ENCODE measurements around the gene RFPL3.

RFPL3 gene

GRCh38 chr22:32404021-32404420 lies 46.4 kb downstream of the RFPL3 start:
- TF ChIP-seq CTCF (conservative IDR thresholded peaks at IDR 0.05; ENCODE audit: low read depth, low read length) = no peak
- Histone ChIP-seq H3K4me3 (IDR thresholded peaks at IDR 0.05; ENCODE audit: insufficient read depth, low read depth, low read length) (no peak overlapping the region), H3K4me2 (no peak overlapping the region), H4K20me1 (ENCODE audit: insufficient read depth) (no peaks in the 10 kb centered on the region), H2AFZ (ENCODE audit: low read depth) (no peak overlapping the region), H3K27ac (no peak overlapping the region), H3K36me3 (ENCODE audit: insufficient read depth) (peaks cover 16% of the 10 kb centered on the region; the same call in 1 of the 2 replicates), H3K9ac (no peak overlapping the region), H3K79me2 (ENCODE audit: insufficient read depth, low read depth) (peaks cover 21% of the 10 kb centered on the region; the same call in 1 of the 2 replicates), H3K27me3 (ENCODE audit: insufficient read depth, low read depth) (no peaks in the 10 kb centered on the region), H3K4me1 (ENCODE audit: low read depth, poor library complexity, severe bottlenecking) (peaks cover 42% of the 10 kb centered on the region)

GRCh38 chr22:32407312-32407711 lies 49.6 kb downstream of the RFPL3 start:
- Histone ChIP-seq H3K4me3 (IDR thresholded peaks at IDR 0.05; ENCODE audit: insufficient read depth, low read depth, low read length) (no peak overlapping the region), H2AFZ (ENCODE audit: low read depth) (no peak overlapping the region), H4K20me1 (ENCODE audit: insufficient read depth) (no peaks in the 10 kb centered on the region), H3K4me2 (peak overlapping the region; percentile 73), H3K9ac (no peak overlapping the region), H3K27me3 (ENCODE audit: insufficient read depth, low read depth) (no peaks in the 10 kb centered on the region), H3K27ac (peak overlapping the region; percentile 62), H3K4me1 (ENCODE audit: low read depth, poor library complexity, severe bottlenecking) (peaks cover 66% of the 10 kb centered on the region), H3K36me3 (ENCODE audit: insufficient read depth) (peaks cover 11% of the 10 kb centered on the region; the same call in 1 of the 2 replicates), H3K79me2 (ENCODE audit: insufficient read depth, low read depth) (peaks cover 50% of the 10 kb centered on the region)
- TF ChIP-seq CTCF (conservative IDR thresholded peaks at IDR 0.05; ENCODE audit: low read depth, low read length) = no peak

- peaks cover 50% of the 10 kb centered on the region for H3K79me2 ChIP-seq (ENCODE audit: insufficient read depth, low read depth)
- H3K27me3 ChIP-seq (ENCODE audit: insufficient read depth, low read depth) = no peaks in the 10 kb centered on the region
- no peak overlapping the region for H3K9ac ChIP-seq
- no peak for TF ChIP-seq CTCF (conservative IDR thresholded peaks at IDR 0.05; ENCODE audit: low read depth, low read length)
- H2AFZ ChIP-seq (ENCODE audit: low read depth) = no peak overlapping the region
- H3K4me2 ChIP-seq = peak overlapping the region; percentile 73
- no peaks in the 10 kb centered on the region for H4K20me1 ChIP-seq (ENCODE audit: insufficient read depth)
- peak overlapping the region; percentile 62 for H3K27ac ChIP-seq
- no peak overlapping the region for H3K4me3 ChIP-seq (IDR thresholded peaks at IDR 0.05; ENCODE audit: insufficient read depth, low read depth, low read length)
- peaks cover 11% of the 10 kb centered on the region; the same call in 1 of the 2 replicates for H3K36me3 ChIP-seq (ENCODE audit: insufficient read depth)
- H3K4me1 ChIP-seq (ENCODE audit: low read depth, poor library complexity, severe bottlenecking) = peaks cover 72% of the 10 kb centered on the region
These were observed 50.3 kb downstream of the RFPL3 start for GRCh38 chr22:32407936-32408335.

GRCh38 chr22:32409977-32410376 lies 52.3 kb downstream of the RFPL3 start:
- Histone ChIP-seq H3K27ac (no peak overlapping the region), H3K4me3 (IDR thresholded peaks at IDR 0.05; ENCODE audit: insufficient read depth, low read depth, low read length) (no peak overlapping the region), H4K20me1 (ENCODE audit: insufficient read depth) (no peaks in the 10 kb centered on the region), H3K79me2 (ENCODE audit: insufficient read depth, low read depth) (peaks cover 50% of the 10 kb centered on the region), H2AFZ (ENCODE audit: low read depth) (no peak overlapping the region), H3K4me1 (ENCODE audit: low read depth, poor library complexity, severe bottlenecking) (peaks cover 84% of the 10 kb centered on the region), H3K4me2 (peak overlapping the region; percentile 88; the same call in 1 of the 2 replicates), H3K9ac (no peak overlapping the region), H3K36me3 (ENCODE audit: insufficient read depth) (peaks cover 7% of the 10 kb centered on the region; the same call in 1 of the 2 replicates), H3K27me3 (ENCODE audit: insufficient read depth, low read depth) (no peaks in the 10 kb centered on the region)
- TF ChIP-seq CTCF (conservative IDR thresholded peaks at IDR 0.05; ENCODE audit: low read depth, low read length) = no peak
